ENCODE results near the gene RNF38.
"Not testable (repeated sequence)": the region's sequence is repeated elsewhere in the genome, so short reads cannot be mapped to it uniquely, and the experiment has no call there.

RNF38 gene

GRCh38 chr9:36294996-36295395 lies 105.1 kb downstream of the RNF38 start:
- DNase-seq (ENCODE audit: low read depth in 2 of 2, low spot score in 1 of 2): not testable (repeated sequence)

- DNase-seq (ENCODE audit: low read depth in 2 of 2, low spot score in 1 of 2): no peak
These were observed 106.2 kb downstream of the RNF38 start for GRCh38 chr9:36293918-36294317.

- no peak for DNase-seq (ENCODE audit: low read depth in 2 of 2, low spot score in 1 of 2)
These were observed 106.9 kb downstream of the RNF38 start for GRCh38 chr9:36293171-36293570.

GRCh38 chr9:36292641-36293040 lies 107.4 kb downstream of the RNF38 start:
- no peak for DNase-seq (ENCODE audit: low read depth in 2 of 2, low spot score in 1 of 2)

GRCh38 chr9:36290996-36291395 lies 109.1 kb downstream of the RNF38 start:
- no peak for DNase-seq (ENCODE audit: low read depth in 2 of 2, low spot score in 1 of 2)

GRCh38 chr9:36289836-36290435 lies 110.1 kb downstream of the RNF38 start:
- no peak for DNase-seq (ENCODE audit: low read depth in 2 of 2, low spot score in 1 of 2)

GRCh38 chr9:36288070-36288469 lies 112.0 kb downstream of the RNF38 start:
- DNase-seq (ENCODE audit: low read depth in 2 of 2, low spot score in 1 of 2): no peak

All from stimulated activated CD8-positive, alpha-beta memory T cell treated with anti-CD3 and anti-CD28 coated beads, Interleukin-4, amount 100 ng/mL, for 1 hour (primary cell).